C4-2B (cell line): ENCODE data around the gene TTLL8.

Experiments
- CTCF ChIP-seq: fragments of 450-650 bp; conservative IDR thresholded peaks from 2 replicates; pipeline ENCODE4 v1.5.1; 2017; ENCODE audit warnings: mild to moderate bottlenecking
- ZFX ChIP-seq: fragments of 450-650 bp; IDR thresholded peaks from 2 replicates; pipeline ENCODE4 v1.6.1; 2017

- TF ChIP-seq ZFX (no peak), CTCF (no peak)
Measured at GRCh38 chr22:50063589-50064393, 5.7 kb upstream of the TTLL8 start.
